Neural cell (in vitro differentiated cells): ENCODE measurements around the gene ZNF564. TPM values are rescaled to one million over a fixed set of nuclear protein-coding genes. Genes with fewer than 3 reads are reported as not detected.

Experiments used
- H2AFZ ChIP-seq: fragments of 200-600, 300-800 bp; sonication (generic), shearing (Covaris generic); 2 replicates; pipeline ENCODE4 v1.6.0; 2014; ENCODE audit warnings: low read depth, mild to moderate bottlenecking, antibody characterized with exemption, low read length, moderate library complexity
- H3F3A ChIP-seq: fragments of 200-600 bp; shearing (Covaris generic); 2 replicates; pipeline ENCODE4 v1.6.1; 2016; ENCODE audit warnings: mild to moderate bottlenecking, moderate library complexity, mixed read lengths, antibody characterized with exemption, low read length; ENCODE audit not compliant: insufficient read depth, poor library complexity, severe bottlenecking
- H3K27ac ChIP-seq: fragments of 200-600, 300-800 bp; sonication (generic), shearing (Covaris generic); 2 replicates; pipeline ENCODE4 v1.5.1; 2014; ENCODE audit warnings: mild to moderate bottlenecking, low read length, moderate library complexity
- H3K27me3 ChIP-seq: fragments of 300-800, 200-600 bp; sonication (generic), shearing (Covaris generic); 2 replicates; pipeline ENCODE4 v1.6.0; 2014; ENCODE audit warnings: mild to moderate bottlenecking, low read depth, low read length, moderate library complexity; ENCODE audit not compliant: insufficient read depth
- H3K36me3 ChIP-seq: fragments of 300-800, 200-600 bp; sonication (generic), shearing (Covaris generic); 2 replicates; pipeline ENCODE4 v1.5.1; 2014; ENCODE audit warnings: mild to moderate bottlenecking, antibody characterized with exemption, low read length, moderate library complexity; ENCODE audit not compliant: insufficient read depth
- H3K4me2 ChIP-seq: fragments of 300-800, 200-600 bp; sonication (generic), shearing (Covaris generic); 2 replicates; pipeline ENCODE4 v1.6.0; 2014; ENCODE audit warnings: mild to moderate bottlenecking, low read length
- H3K4me3 ChIP-seq: fragments of 300-800, 200-600 bp; sonication (generic), shearing (Covaris generic); 2 replicates; pipeline ENCODE4 v1.5.1; 2014; ENCODE audit warnings: mild to moderate bottlenecking, low read length, moderate library complexity
- H3K79me2 ChIP-seq: fragments of 200-600 bp; shearing (Covaris generic); replicated peaks from 2 replicates; pipeline ENCODE4 v1.6.0; 2014; ENCODE audit warnings: mild to moderate bottlenecking, low read length, moderate library complexity; ENCODE audit not compliant: insufficient read depth
- H3K9ac ChIP-seq: fragments of 300-800, 200-600 bp; sonication (generic), shearing (Covaris generic); 2 replicates; pipeline ENCODE4 v1.6.1; 2016; ENCODE audit warnings: mild to moderate bottlenecking, low read length, mixed read lengths
- H3K9me2 ChIP-seq: fragments of 200-600 bp; shearing (Covaris generic); 2 replicates; pipeline ENCODE4 v1.6.1; 2016; ENCODE audit warnings: mild to moderate bottlenecking, low read length, mixed read lengths; ENCODE audit not compliant: insufficient read depth
- H3K9me3 ChIP-seq: fragments of 200-600, 300-800 bp; sonication (generic), shearing (Covaris generic); 2 replicates; pipeline ENCODE4 v1.6.1; 2016; ENCODE audit warnings: mild to moderate bottlenecking, mixed run types, low read length, moderate library complexity, mixed read lengths
- H4K20me1 ChIP-seq: fragments of 200-600 bp; shearing (Covaris generic); 2 replicates; pipeline ENCODE4 v1.6.1; 2016; ENCODE audit warnings: mild to moderate bottlenecking, mixed run types; ENCODE audit not compliant: insufficient read depth
- EP300 ChIP-seq: fragments of 450-650 bp; conservative IDR thresholded peaks from 2 replicates; pipeline ENCODE4 v1.6.1; 2014; ENCODE audit warnings: antibody characterized with exemption, mild to moderate bottlenecking, moderate library complexity; ENCODE audit not compliant: poor library complexity, severe bottlenecking
- EZH2 ChIP-seq: fragments of 200-600, 300-800 bp; shearing (Covaris generic), sonication (generic); IDR thresholded peaks from 2 replicates; pipeline ENCODE4 v1.6.1; 2014; ENCODE audit warnings: antibody characterized with exemption, low read length, borderline replicate concordance, mild to moderate bottlenecking; ENCODE audit not compliant: insufficient read depth, poor library complexity, severe bottlenecking
- MXI1 ChIP-seq: fragments of 450-650 bp; conservative IDR thresholded peaks from 2 replicates; pipeline ENCODE4 v1.6.1; 2014; ENCODE audit warnings: antibody characterized with exemption, mild to moderate bottlenecking; ENCODE audit not compliant: poor library complexity, severe bottlenecking
- POLR2AphosphoS5 ChIP-seq: IDR thresholded peaks from 2 replicates; pipeline ENCODE4 v1.6.1; 2012
- RAD21 ChIP-seq: fragments of 450-650 bp; conservative IDR thresholded peaks from 2 replicates; pipeline ENCODE4 v1.6.1; 2014; ENCODE audit warnings: antibody characterized with exemption, mild to moderate bottlenecking, moderate library complexity
- SMC3 ChIP-seq: fragments of 450-650 bp; conservative IDR thresholded peaks from 2 replicates; pipeline ENCODE4 v1.6.1; 2014; ENCODE audit warnings: antibody characterized with exemption, mild to moderate bottlenecking, moderate library complexity; ENCODE audit not compliant: poor library complexity
- TAF1 ChIP-seq: IDR thresholded peaks from 2 replicates; pipeline ENCODE4 v1.6.1; 2012; ENCODE audit warnings: low read depth
- polyA plus RNA-seq: library from polyadenylated mRNA; depleted of rRNA; stranded (reverse); fragments of >200 nt; gene quantifications from 2 replicates; pipeline ENCODE4 v1.2.3, GENCODE V29; 2014
- TF ChIP-seq, protein P1 (sequence below): fragments of 450-650 bp; IDR thresholded peaks from 2 replicates; pipeline ENCODE4 v1.5.1; 2014; ENCODE audit warnings: antibody characterized with exemption, mild to moderate bottlenecking, moderate library complexity; ENCODE audit not compliant: poor library complexity, severe bottlenecking
- TF ChIP-seq, protein P2 (sequence below): IDR thresholded peaks from 2 replicates; pipeline ENCODE4 v1.6.1; 2012; ENCODE audit warnings: borderline replicate concordance

Gene ZNF564
- polyA plus RNA-seq, 1 donor from 2014 or later: 7.6 TPM

DNA sequence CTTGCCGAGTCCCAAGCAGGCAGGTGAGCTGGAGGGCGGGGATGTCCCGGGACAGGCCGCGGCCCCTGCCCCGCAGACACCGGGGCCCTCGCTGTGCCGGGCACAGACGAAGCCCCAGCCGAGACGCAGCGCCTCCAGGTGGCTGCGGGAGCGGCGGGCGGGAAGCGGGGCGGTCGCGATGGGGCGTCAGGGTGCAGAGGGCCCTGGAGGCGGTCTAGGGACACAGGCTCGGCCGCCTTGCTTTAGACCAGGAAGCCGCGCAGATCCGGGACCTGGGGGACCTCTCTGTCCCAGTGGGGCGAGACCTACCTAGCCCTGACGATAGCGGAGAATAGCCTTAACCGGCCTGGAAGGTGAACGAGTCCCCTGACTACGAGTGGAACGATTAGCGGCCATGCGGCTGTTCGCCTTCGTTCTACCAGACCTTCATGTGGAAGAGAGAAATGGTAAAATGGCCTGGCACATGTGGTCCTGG lies 4.2 kb upstream of the ZNF564 start:
- no peak overlapping the region for H3K4me3 ChIP-seq
- H2AFZ ChIP-seq: no peak overlapping the region

DNA sequence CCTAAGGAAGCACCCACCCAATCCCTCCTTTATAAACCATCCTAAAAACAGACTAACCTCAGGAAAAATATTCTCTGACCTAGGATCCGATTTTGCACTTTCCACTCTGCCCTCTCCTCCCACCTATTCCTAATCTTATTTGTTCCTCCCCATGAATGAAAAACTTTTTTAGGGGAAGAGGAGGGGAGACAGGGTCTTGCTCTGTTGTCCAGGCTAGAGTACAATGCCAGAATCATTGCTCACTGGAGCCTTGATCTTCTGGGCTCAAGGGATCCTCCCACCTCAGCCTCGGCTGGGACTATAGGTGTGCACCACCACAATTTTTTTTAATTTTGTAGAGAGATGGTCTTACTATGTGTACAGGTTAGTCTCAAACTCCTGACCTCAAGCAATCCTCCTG lies 4.4 kb downstream of the ZNF564 start:
- no peaks in the 10 kb centered on the region for H3K9me3 ChIP-seq
- H3K9me2 ChIP-seq: no peaks in the 10 kb centered on the region
- H4K20me1 ChIP-seq: no peaks in the 10 kb centered on the region
- H3K27ac ChIP-seq: no peak overlapping the region
- no peaks in the 10 kb centered on the region for H3K36me3 ChIP-seq
- no peak overlapping the region for H3K9ac ChIP-seq
- peaks cover 5% of the 10 kb centered on the region for H3F3A ChIP-seq
- peaks cover 46% of the 10 kb centered on the region for H3K79me2 ChIP-seq
- H3K27me3 ChIP-seq: no peaks in the 10 kb centered on the region
- TF ChIP-seq, protein P1, sequence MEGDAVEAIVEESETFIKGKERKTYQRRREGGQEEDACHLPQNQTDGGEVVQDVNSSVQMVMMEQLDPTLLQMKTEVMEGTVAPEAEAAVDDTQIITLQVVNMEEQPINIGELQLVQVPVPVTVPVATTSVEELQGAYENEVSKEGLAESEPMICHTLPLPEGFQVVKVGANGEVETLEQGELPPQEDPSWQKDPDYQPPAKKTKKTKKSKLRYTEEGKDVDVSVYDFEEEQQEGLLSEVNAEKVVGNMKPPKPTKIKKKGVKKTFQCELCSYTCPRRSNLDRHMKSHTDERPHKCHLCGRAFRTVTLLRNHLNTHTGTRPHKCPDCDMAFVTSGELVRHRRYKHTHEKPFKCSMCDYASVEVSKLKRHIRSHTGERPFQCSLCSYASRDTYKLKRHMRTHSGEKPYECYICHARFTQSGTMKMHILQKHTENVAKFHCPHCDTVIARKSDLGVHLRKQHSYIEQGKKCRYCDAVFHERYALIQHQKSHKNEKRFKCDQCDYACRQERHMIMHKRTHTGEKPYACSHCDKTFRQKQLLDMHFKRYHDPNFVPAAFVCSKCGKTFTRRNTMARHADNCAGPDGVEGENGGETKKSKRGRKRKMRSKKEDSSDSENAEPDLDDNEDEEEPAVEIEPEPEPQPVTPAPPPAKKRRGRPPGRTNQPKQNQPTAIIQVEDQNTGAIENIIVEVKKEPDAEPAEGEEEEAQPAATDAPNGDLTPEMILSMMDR: no peak
- TF ChIP-seq MXI1 (no peak), TAF1 (no peak), EZH2 (no peak), SMC3 (no peak), POLR2AphosphoS5 (no peak), EP300 (no peak), RAD21 (no peak)
- TF ChIP-seq, protein P2, sequence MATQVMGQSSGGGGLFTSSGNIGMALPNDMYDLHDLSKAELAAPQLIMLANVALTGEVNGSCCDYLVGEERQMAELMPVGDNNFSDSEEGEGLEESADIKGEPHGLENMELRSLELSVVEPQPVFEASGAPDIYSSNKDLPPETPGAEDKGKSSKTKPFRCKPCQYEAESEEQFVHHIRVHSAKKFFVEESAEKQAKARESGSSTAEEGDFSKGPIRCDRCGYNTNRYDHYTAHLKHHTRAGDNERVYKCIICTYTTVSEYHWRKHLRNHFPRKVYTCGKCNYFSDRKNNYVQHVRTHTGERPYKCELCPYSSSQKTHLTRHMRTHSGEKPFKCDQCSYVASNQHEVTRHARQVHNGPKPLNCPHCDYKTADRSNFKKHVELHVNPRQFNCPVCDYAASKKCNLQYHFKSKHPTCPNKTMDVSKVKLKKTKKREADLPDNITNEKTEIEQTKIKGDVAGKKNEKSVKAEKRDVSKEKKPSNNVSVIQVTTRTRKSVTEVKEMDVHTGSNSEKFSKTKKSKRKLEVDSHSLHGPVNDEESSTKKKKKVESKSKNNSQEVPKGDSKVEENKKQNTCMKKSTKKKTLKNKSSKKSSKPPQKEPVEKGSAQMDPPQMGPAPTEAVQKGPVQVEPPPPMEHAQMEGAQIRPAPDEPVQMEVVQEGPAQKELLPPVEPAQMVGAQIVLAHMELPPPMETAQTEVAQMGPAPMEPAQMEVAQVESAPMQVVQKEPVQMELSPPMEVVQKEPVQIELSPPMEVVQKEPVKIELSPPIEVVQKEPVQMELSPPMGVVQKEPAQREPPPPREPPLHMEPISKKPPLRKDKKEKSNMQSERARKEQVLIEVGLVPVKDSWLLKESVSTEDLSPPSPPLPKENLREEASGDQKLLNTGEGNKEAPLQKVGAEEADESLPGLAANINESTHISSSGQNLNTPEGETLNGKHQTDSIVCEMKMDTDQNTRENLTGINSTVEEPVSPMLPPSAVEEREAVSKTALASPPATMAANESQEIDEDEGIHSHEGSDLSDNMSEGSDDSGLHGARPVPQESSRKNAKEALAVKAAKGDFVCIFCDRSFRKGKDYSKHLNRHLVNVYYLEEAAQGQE: no peak
- H3K4me3 ChIP-seq: no peak overlapping the region
- H3K4me2 ChIP-seq: no peak overlapping the region
- no peak overlapping the region for H2AFZ ChIP-seq

More for the DNA sequence above, 4.2 kb upstream of the ZNF564 start:
- Histone ChIP-seq H3F3A (peaks cover 4% of the 10 kb centered on the region), H3K27me3 (no peaks in the 10 kb centered on the region), H3K27ac (no peak overlapping the region), H3K9me3 (no peaks in the 10 kb centered on the region), H3K36me3 (no peaks in the 10 kb centered on the region), H4K20me1 (no peaks in the 10 kb centered on the region), H3K9ac (no peak overlapping the region), H3K79me2 (peaks cover 2% of the 10 kb centered on the region), H3K4me2 (no peak overlapping the region), H3K9me2 (no peaks in the 10 kb centered on the region)
- no peak for TF ChIP-seq TAF1
- TF ChIP-seq, protein P1: no peak
- TF ChIP-seq EP300: no peak
- TF ChIP-seq, protein P2: no peak
- no peak for TF ChIP-seq POLR2AphosphoS5
- no peak for TF ChIP-seq RAD21
- TF ChIP-seq SMC3: no peak
- no peak for TF ChIP-seq EZH2
- TF ChIP-seq MXI1: no peak
